Stimulated activated naive CD8-positive, alpha-beta T cell treated with anti-CD3 and anti-CD28 coated beads, Interleukin-15, Interleukin-2, amounts not matched to agents 100 ng/mL and 50 ng/mL, for 24 hours (primary cell): ENCODE data around the gene SRXN1.

Experiments
- H3K27ac Mint-ChIP-seq: one replicate; pipeline ENCODE4 v1.8.0; 2021; ENCODE audit warnings: mild to moderate bottlenecking, mixed read lengths
- H3K27me3 Mint-ChIP-seq: one replicate; pipeline ENCODE4 v1.8.0; 2021; ENCODE audit warnings: mixed read lengths
- H3K36me3 Mint-ChIP-seq: one replicate; pipeline ENCODE4 v1.8.0; 2021; ENCODE audit warnings: low read depth, mixed read lengths
- H3K4me1 Mint-ChIP-seq: one replicate; pipeline ENCODE4 v1.8.0; 2021; ENCODE audit warnings: low read depth, mixed read lengths
- H3K4me3 Mint-ChIP-seq: one replicate; pipeline ENCODE4 v1.8.0; 2021; ENCODE audit warnings: mild to moderate bottlenecking, mixed read lengths
- H3K9me3 Mint-ChIP-seq: one replicate; pipeline ENCODE4 v1.8.0; 2021; ENCODE audit warnings: mixed read lengths

SRXN1 gene

GRCh38 chr20:638579-638978 lies 14.4 kb downstream of the SRXN1 start:
- Mint-ChIP-seq H3K9me3 (no peaks in the 10 kb centered on the region), H3K27ac (no peak overlapping the region), H3K27me3 (peaks cover 18% of the 10 kb centered on the region), H3K4me3 (no peak overlapping the region), H3K4me1 (peaks cover 10% of the 10 kb centered on the region), H3K36me3 (no peaks in the 10 kb centered on the region)

- Mint-ChIP-seq H3K9me3 (no peaks in the 10 kb centered on the region), H3K4me1 (peaks cover 7% of the 10 kb centered on the region), H3K36me3 (no peaks in the 10 kb centered on the region), H3K27ac (no peak overlapping the region), H3K4me3 (no peak overlapping the region), H3K27me3 (peaks cover 12% of the 10 kb centered on the region)
Measured at GRCh38 chr20:637559-637958, 15.4 kb downstream of the SRXN1 start.

- Mint-ChIP-seq H3K4me3 (no peak overlapping the region), H3K27ac (no peak overlapping the region), H3K4me1 (no peaks in the 10 kb centered on the region), H3K9me3 (no peaks in the 10 kb centered on the region), H3K27me3 (peaks cover 6% of the 10 kb centered on the region), H3K36me3 (no peaks in the 10 kb centered on the region)
Measured at GRCh38 chr20:635893-636338, 17.1 kb downstream of the SRXN1 start.

- no peaks in the 10 kb centered on the region for H3K36me3 Mint-ChIP-seq
- peaks cover 6% of the 10 kb centered on the region for H3K27me3 Mint-ChIP-seq
- H3K4me1 Mint-ChIP-seq: no peaks in the 10 kb centered on the region
- no peak overlapping the region for H3K27ac Mint-ChIP-seq
- H3K9me3 Mint-ChIP-seq: no peaks in the 10 kb centered on the region
- H3K4me3 Mint-ChIP-seq: no peak overlapping the region
Measured at GRCh38 chr20:635028-635892, 17.7 kb downstream of the SRXN1 start.

- no peak overlapping the region for H3K4me3 Mint-ChIP-seq
- H3K4me1 Mint-ChIP-seq: no peaks in the 10 kb centered on the region
- no peaks in the 10 kb centered on the region for H3K36me3 Mint-ChIP-seq
- no peaks in the 10 kb centered on the region for H3K9me3 Mint-ChIP-seq
- H3K27me3 Mint-ChIP-seq: peaks cover 6% of the 10 kb centered on the region
- H3K27ac Mint-ChIP-seq: no peak overlapping the region
Measured at GRCh38 chr20:634148-634925, 18.7 kb downstream of the SRXN1 start.

- H3K9me3 Mint-ChIP-seq: no peaks in the 10 kb centered on the region
- H3K4me1 Mint-ChIP-seq: no peaks in the 10 kb centered on the region
- H3K36me3 Mint-ChIP-seq: no peaks in the 10 kb centered on the region
- peaks cover 3% of the 10 kb centered on the region for H3K27me3 Mint-ChIP-seq
- H3K4me3 Mint-ChIP-seq: no peak overlapping the region
- no peak overlapping the region for H3K27ac Mint-ChIP-seq
Measured at GRCh38 chr20:631101-631500, 21.9 kb downstream of the SRXN1 start.

GRCh38 chr20:626579-626978 lies 26.4 kb downstream of the SRXN1 start:
- H3K27ac Mint-ChIP-seq: no peak overlapping the region
- H3K36me3 Mint-ChIP-seq: no peaks in the 10 kb centered on the region
- H3K27me3 Mint-ChIP-seq: peaks cover 10% of the 10 kb centered on the region
- no peaks in the 10 kb centered on the region for H3K4me1 Mint-ChIP-seq
- no peak overlapping the region for H3K4me3 Mint-ChIP-seq
- no peaks in the 10 kb centered on the region for H3K9me3 Mint-ChIP-seq

- peaks cover 16% of the 10 kb centered on the region for H3K27me3 Mint-ChIP-seq
- H3K27ac Mint-ChIP-seq: no peak overlapping the region
- no peaks in the 10 kb centered on the region for H3K9me3 Mint-ChIP-seq
- H3K36me3 Mint-ChIP-seq: no peaks in the 10 kb centered on the region
- no peak overlapping the region for H3K4me3 Mint-ChIP-seq
- no peaks in the 10 kb centered on the region for H3K4me1 Mint-ChIP-seq
Measured at GRCh38 chr20:625360-625932, 27.6 kb downstream of the SRXN1 start.

GRCh38 chr20:623704-624103 lies 29.3 kb downstream of the SRXN1 start:
- Mint-ChIP-seq H3K36me3 (no peaks in the 10 kb centered on the region), H3K4me1 (no peaks in the 10 kb centered on the region), H3K9me3 (no peaks in the 10 kb centered on the region), H3K27ac (no peak overlapping the region), H3K4me3 (no peak overlapping the region), H3K27me3 (peaks cover 20% of the 10 kb centered on the region)

GRCh38 chr20:623021-623420 lies 30.0 kb downstream of the SRXN1 start:
- Mint-ChIP-seq H3K4me1 (no peaks in the 10 kb centered on the region), H3K36me3 (no peaks in the 10 kb centered on the region), H3K4me3 (no peak overlapping the region), H3K9me3 (peaks cover 2% of the 10 kb centered on the region), H3K27ac (no peak overlapping the region), H3K27me3 (peaks cover 27% of the 10 kb centered on the region)

- H3K4me1 Mint-ChIP-seq: no peaks in the 10 kb centered on the region
- H3K9me3 Mint-ChIP-seq: peaks cover 5% of the 10 kb centered on the region
- no peaks in the 10 kb centered on the region for H3K36me3 Mint-ChIP-seq
- H3K4me3 Mint-ChIP-seq: no peak overlapping the region
- H3K27ac Mint-ChIP-seq: no peak overlapping the region
- H3K27me3 Mint-ChIP-seq: peaks cover 30% of the 10 kb centered on the region
Measured at GRCh38 chr20:622161-622560, 30.8 kb downstream of the SRXN1 start.

GRCh38 chr20:621125-621756 lies 31.8 kb downstream of the SRXN1 start:
- no peak overlapping the region for H3K4me3 Mint-ChIP-seq
- H3K27me3 Mint-ChIP-seq: peaks cover 30% of the 10 kb centered on the region
- H3K9me3 Mint-ChIP-seq: peaks cover 5% of the 10 kb centered on the region
- H3K36me3 Mint-ChIP-seq: no peaks in the 10 kb centered on the region
- no peaks in the 10 kb centered on the region for H3K4me1 Mint-ChIP-seq
- H3K27ac Mint-ChIP-seq: no peak overlapping the region

GRCh38 chr20:620246-620645 lies 32.8 kb downstream of the SRXN1 start:
- Mint-ChIP-seq H3K36me3 (no peaks in the 10 kb centered on the region), H3K4me3 (no peak overlapping the region), H3K27ac (no peak overlapping the region), H3K27me3 (peaks cover 34% of the 10 kb centered on the region), H3K4me1 (no peaks in the 10 kb centered on the region), H3K9me3 (peaks cover 5% of the 10 kb centered on the region)

GRCh38 chr20:618980-619379 lies 34.0 kb downstream of the SRXN1 start:
- Mint-ChIP-seq H3K27ac (no peak overlapping the region), H3K4me1 (no peaks in the 10 kb centered on the region), H3K4me3 (no peak overlapping the region), H3K9me3 (peaks cover 5% of the 10 kb centered on the region), H3K27me3 (peaks cover 40% of the 10 kb centered on the region), H3K36me3 (no peaks in the 10 kb centered on the region)
